SK-N-SH (cell line): ENCODE data around the gene RADIL. TPM values are rescaled to one million over a fixed set of nuclear protein-coding genes. Genes with fewer than 3 reads are reported as not detected.

Experiments
- CTCF ChIA-PET: fragments of 300-600, 350-600 bp; formaldehyde crosslinking; extraction: SDS; loops from one replicate; lab custom pipeline; 2021; lab: Yijun Ruan, JAX
- POLR2A ChIA-PET: fragments of 350-600 bp; sonication (Branson Sonifier 250); formaldehyde crosslinking; extraction: SDS; loops from one replicate; lab custom pipeline; 2020; ENCODE audit warnings: antibody characterized with exemption, inconsistent platforms; lab: Yijun Ruan, JAX
- DNase-seq: peaks from one replicate; pipeline ENCODE4 v3.0.0; 2012
- H2AFZ ChIP-seq: fragments of 200-600 bp; sonication (generic); 2 replicates; pipeline ENCODE4 v1.8.1; 2016; ENCODE audit warnings: antibody characterized with exemption, mild to moderate bottlenecking, low read depth
- H3F3A ChIP-seq: fragments of 200-600 bp; sonication (generic); replicated peaks from 2 replicates; pipeline ENCODE3; 2016; ENCODE audit warnings: antibody characterized with exemption, mild to moderate bottlenecking; ENCODE audit not compliant: insufficient read depth
- H3K27ac ChIP-seq, 2 experiments: fragments of 200-500 bp in 1 of 2; fragments of 200-600 bp in 1 of 2; sonication (Bioruptor generic) in 1 of 2; sonication (generic), shearing (Covaris generic) in 1 of 2; 2 replicates each; pipeline versions ENCODE4 v1.5.1 to v1.6.1; 2014 to 2016; ENCODE audit warnings: low read depth in 2 of 2, inconsistent platforms in 1 of 2, low read length in 1 of 2, mild to moderate bottlenecking in 1 of 2, mixed read lengths in 1 of 2
- H3K27me3 ChIP-seq: fragments of 200-600 bp; sonication (generic), shearing (Covaris generic); 2 replicates; pipeline ENCODE4 v1.6.1; 2016; ENCODE audit warnings: mixed run types; ENCODE audit not compliant: insufficient read depth
- H3K36me3 ChIP-seq, 2 experiments: fragments of 200-500 bp in 1 of 2; fragments of 200-600 bp in 1 of 2; sonication (Bioruptor generic) in 1 of 2; sonication (generic) in 1 of 2; replicated peaks in 1 of 2; 2 replicates each; pipeline versions ENCODE3 to v1.5.1; 2014 to 2016; ENCODE audit warnings: low read length in 1 of 2, mild to moderate bottlenecking in 1 of 2; ENCODE audit not compliant: insufficient read depth in 2 of 2, control insufficient read depth in 1 of 2
- H3K4me1 ChIP-seq, 2 experiments: fragments of 200-500 bp in 1 of 2; fragments of 200-600 bp in 1 of 2; sonication (Bioruptor generic) in 1 of 2; sonication (generic), shearing (Covaris generic) in 1 of 2; 2 replicates each; pipeline versions ENCODE4 v1.5.1 to v1.6.1; 2014 to 2016; ENCODE audit warnings: low read depth in 1 of 2, low read length in 1 of 2, mixed run types in 1 of 2; ENCODE audit not compliant: insufficient read depth in 2 of 2, control insufficient read depth in 1 of 2
- H3K4me2 ChIP-seq: fragments of 200-600 bp; sonication (generic), shearing (Covaris generic); 2 replicates; pipeline ENCODE4 v1.6.1; 2017; ENCODE audit warnings: mixed run types
- H3K4me3 ChIP-seq, 2 experiments: fragments of 200-500 bp in 1 of 2; fragments of 200-600 bp in 1 of 2; sonication (Bioruptor generic) in 1 of 2; sonication (generic), shearing (Covaris generic) in 1 of 2; 2 replicates each; pipeline versions ENCODE4 v1.5.1 to v1.8.1; 2014 to 2016; ENCODE audit warnings: low read depth in 2 of 2, inconsistent platforms in 1 of 2, low read length in 1 of 2, mild to moderate bottlenecking in 1 of 2, mixed read lengths in 1 of 2, moderate library complexity in 1 of 2
- H3K79me2 ChIP-seq: fragments of 200-600 bp; sonication (generic); 2 replicates; pipeline ENCODE4 v1.8.1; 2017; ENCODE audit warnings: mild to moderate bottlenecking; ENCODE audit not compliant: insufficient read depth
- H3K9ac ChIP-seq: fragments of 200-600 bp; sonication (generic); 2 replicates; pipeline ENCODE4 v1.6.1; 2017; ENCODE audit warnings: mixed run types
- H3K9me2 ChIP-seq: fragments of 200-600 bp; sonication (generic); 2 replicates; pipeline ENCODE4 v1.6.1; 2017; ENCODE audit warnings: mixed run types
- H3K9me3 ChIP-seq: fragments of 200-600 bp; sonication (generic); 2 replicates; pipeline ENCODE4 v1.6.1; 2017; ENCODE audit warnings: mixed run types, mild to moderate bottlenecking, moderate library complexity
- H4K20me1 ChIP-seq: fragments of 200-600 bp; sonication (generic); 2 replicates; pipeline ENCODE4 v1.6.1; 2017; ENCODE audit warnings: mild to moderate bottlenecking, mixed run types; ENCODE audit not compliant: insufficient read depth
- CHD2 ChIP-seq: fragments of 150-350 bp; IDR thresholded peaks from 2 replicates; pipeline ENCODE4 v1.6.1; 2018; ENCODE audit warnings: low read length; ENCODE audit not compliant: partially characterized antibody
- CTCF ChIP-seq: fragments of 200-600 bp; sonication (generic); IDR thresholded peaks from 2 replicates; pipeline ENCODE4 v1.6.1; 2017; ENCODE audit warnings: antibody characterized with exemption, mild to moderate bottlenecking, moderate library complexity
- EZH2phosphoT487 ChIP-seq: fragments of 200-600 bp; sonication (generic); IDR thresholded peaks from 2 replicates; pipeline ENCODE4 v1.6.1; 2017; ENCODE audit warnings: low read depth, mixed run types, mild to moderate bottlenecking, antibody characterized with exemption, moderate library complexity, borderline replicate concordance
- GATA2 ChIP-seq: sonication (generic); formaldehyde crosslinking; IDR thresholded peaks from 2 replicates; pipeline ENCODE4 v1.5.0; 2020; ENCODE audit warnings: mild to moderate bottlenecking, missing genetic modification reagents
- IRF3 ChIP-seq: fragments of 150-350 bp; IDR thresholded peaks from 2 replicates; pipeline ENCODE4 v1.6.1; 2016; ENCODE audit warnings: mild to moderate bottlenecking, low read depth, low read length
- JUND ChIP-seq: IDR thresholded peaks from 2 replicates; pipeline ENCODE4 v1.4.0; 2012
- MAX ChIP-seq: IDR thresholded peaks from 2 replicates; pipeline ENCODE4 v1.4.0; 2012; ENCODE audit warnings: low read depth
- MEF2A ChIP-seq: IDR thresholded peaks from 2 replicates; pipeline ENCODE4 v1.4.0; 2012; ENCODE audit warnings: low read depth, borderline replicate concordance
- MXI1 ChIP-seq: IDR thresholded peaks from 2 replicates; pipeline ENCODE4 v1.6.1; 2012; ENCODE audit warnings: mild to moderate bottlenecking, low read depth, low read length, improper control_type of control experiment
- NFIC ChIP-seq: IDR thresholded peaks from 2 replicates; pipeline ENCODE4 v1.4.0; 2012; ENCODE audit warnings: borderline replicate concordance
- REST ChIP-seq: IDR thresholded peaks from 2 replicates; pipeline ENCODE4 v1.6.1; 2012; ENCODE audit warnings: mild to moderate bottlenecking, low read depth, low read length, moderate library complexity
- RXRA ChIP-seq: IDR thresholded peaks from 2 replicates; pipeline ENCODE4 v1.4.0; 2012; ENCODE audit warnings: low read depth, mild to moderate bottlenecking, borderline replicate concordance
- SIN3A ChIP-seq: IDR thresholded peaks from 2 replicates; pipeline ENCODE4 v1.6.1; 2012; ENCODE audit warnings: low read depth, mild to moderate bottlenecking, low read length, moderate library complexity, borderline replicate concordance
- SMC3 ChIP-seq: IDR thresholded peaks from 2 replicates; pipeline ENCODE4 v1.6.1; 2012; ENCODE audit warnings: low read depth, low read length, improper control_type of control experiment
- TAF1 ChIP-seq: IDR thresholded peaks from 2 replicates; pipeline ENCODE4 v1.6.1; 2012; ENCODE audit warnings: low read depth, mild to moderate bottlenecking, low read length, moderate library complexity, borderline replicate concordance
- TCF12 ChIP-seq: IDR thresholded peaks from 2 replicates; pipeline ENCODE4 v1.4.0; 2012
- USF1 ChIP-seq: IDR thresholded peaks from 2 replicates; pipeline ENCODE4 v1.4.0; 2012; ENCODE audit warnings: low read depth, borderline replicate concordance
- YY1 ChIP-seq: IDR thresholded peaks from 2 replicates; pipeline ENCODE4 v1.4.0; 2012; ENCODE audit warnings: low read depth, mild to moderate bottlenecking
- WGBS: methylation state at CpG from one replicate; pipeline ENCODE4 v1.1.6; 2017; ENCODE audit warnings: low lambda C conversion rate; 5-methylcytosine and 5-hydroxymethylcytosine counted together
- polyA plus RNA-seq, 3 experiments: library from polyadenylated mRNA; depleted of rRNA; stranded (reverse); fragments of >200 nt; gene quantifications; 2 replicates each; pipeline ENCODE4 v1.2.3, GENCODE V29; 2012

Gene RADIL
- polyA plus RNA-seq, 1 of the 3 experiments (the other 2 are of a cell fraction): 4.3 TPM

GRCh38 chr7:4768597-4769569 is 114.6 kb downstream of the RADIL start:
- Histone ChIP-seq H3K79me2 (peaks cover 3% of the 10 kb centered on the region; the same call in 1 of the 2 replicates), H4K20me1 (no peaks in the 10 kb centered on the region), H3K9ac (no peak overlapping the region), H2AFZ (no peak overlapping the region), H3K4me2 (no peak overlapping the region), H3F3A (no peaks in the 10 kb centered on the region), H3K9me3 (no peaks in the 10 kb centered on the region), H3K4me1 (no peaks in the 10 kb centered on the region), H3K27me3 (no peaks in the 10 kb centered on the region), H3K9me2 (no peaks in the 10 kb centered on the region), H3K4me3 (no peak overlapping the region), H3K27ac (no peak overlapping the region), H3K36me3 (peaks cover 0 to 31% of the 10 kb centered on the region in 2 experiments)
- WGBS: 95% methylated on average over 27 of the region's 27 CpGs
- TF ChIP-seq SIN3A (no peak), CHD2 (no peak), JUND (no peak), RXRA (no peak), REST (no peak), TAF1 (no peak), YY1 (no peak), USF1 (no peak), TCF12 (no peak), SMC3 (no peak), NFIC (no peak), IRF3 (no peak), GATA2 (CRISPR knock-in tag) (no peak), MAX (no peak), MXI1 (no peak), CTCF (no peak), MEF2A (no peak), EZH2phosphoT487 (no peak)
- ChIA-PET POLR2A (no interaction called here), CTCF (interaction anchor here (1.0 to 3.3 kb wide), 4 partner anchors 14 to 61 kb away, joined by 3 to 11 read pairs (median 3); no protein-coding TSS in a partner anchor)
- no peak for DNase-seq
